ENCODE results near the gene ADNP. TPM values are rescaled to one million over a fixed set of nuclear protein-coding genes. Genes with fewer than 3 reads are reported as not detected.

ADNP gene
- total and polyA plus RNA-seq, 2 experiments from 2014 or later = 95.0 to 106 TPM

DNA sequence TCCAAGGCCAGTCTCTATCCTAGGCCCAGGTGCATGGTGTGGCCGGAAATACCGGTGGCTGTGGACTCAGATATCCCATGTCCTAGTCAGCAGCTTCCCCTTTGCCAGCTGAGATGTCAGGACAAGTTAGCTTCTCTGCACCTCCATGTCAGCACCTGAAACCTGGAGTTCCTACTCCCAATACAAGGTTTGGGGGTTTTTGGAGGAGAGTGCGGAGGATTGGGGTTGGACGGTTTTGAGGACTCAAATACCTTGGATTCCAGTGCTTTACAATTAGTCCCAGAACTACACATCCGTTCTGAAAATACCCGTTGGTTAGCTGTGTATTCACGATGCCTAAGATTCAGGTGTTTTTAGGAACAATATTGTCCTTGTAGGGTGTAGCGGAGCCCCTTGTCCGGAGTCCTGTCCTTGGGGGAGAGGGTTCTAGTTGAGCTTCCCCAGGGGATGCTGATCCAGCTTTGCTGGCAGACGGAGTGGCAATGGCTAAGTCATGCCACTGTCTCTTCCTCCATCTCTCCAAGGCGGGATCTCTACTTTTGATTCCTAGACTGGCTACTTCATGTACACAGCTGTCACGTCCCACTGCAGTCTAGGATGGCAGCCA, 45.0 kb downstream of the ADNP start:
- Histone ChIP-seq H3K27ac (ENCODE audit: low read depth) (peak overlapping the region; percentile 59), H3K79me2 (replicated peaks; ENCODE audit: insufficient read depth) (no peaks in the 10 kb centered on the region), H3K36me3 (ENCODE audit: insufficient read depth) (peaks cover 14% of the 10 kb centered on the region; the same call in 1 of the 2 replicates), H3K4me3 (no peak overlapping the region), H3K27me3 (ENCODE audit: insufficient read depth) (no peaks in the 10 kb centered on the region), H3K9me2 (ENCODE audit: insufficient read depth) (no peaks in the 10 kb centered on the region), H4K20me1 (replicated peaks; ENCODE audit: insufficient read depth) (peaks cover 42% of the 10 kb centered on the region), H2AFZ (no peak overlapping the region), H3K4me2 (no peak overlapping the region), H3K4me1 (ENCODE audit: insufficient read depth) (no peaks in the 10 kb centered on the region; the same call in 1 of the 2 replicates), H3F3A (replicated peaks; ENCODE audit: low read depth) (peaks cover 32% of the 10 kb centered on the region)
- H3K4me1 Mint-ChIP-seq = no peaks in the 10 kb centered on the region; the same call in 1 of the 3 replicates
- TF ChIP-seq JUNB (IDR thresholded peaks at IDR 0.05; ENCODE audit: unreplicated experiment) (no peak), STAT1 (IDR thresholded peaks at IDR 0.05; ENCODE audit: unreplicated experiment) (no peak), EZH2 (IDR thresholded peaks at IDR 0.05; ENCODE audit: low read depth, unreplicated experiment) (no peak), NANOG (IDR thresholded peaks at IDR 0.05; ENCODE audit: borderline replicate concordance) (no peak), ZNF331 (CRISPR knock-in tag; IDR thresholded peaks at IDR 0.05; ENCODE audit: low read depth) (no peak), CREB1 (CRISPR knock-in tag; IDR thresholded peaks at IDR 0.05; ENCODE audit: low read depth) (no peak), POLR2AphosphoS5 (IDR thresholded peaks at IDR 0.05; ENCODE audit: low read depth) (no peak), ZNF114 (CRISPR knock-in tag; IDR thresholded peaks at IDR 0.05) (no peak), EZH2phosphoT487 (IDR thresholded peaks at IDR 0.05; ENCODE audit: unreplicated experiment) (no peak)
- TF ChIP-seq, protein P1, sequence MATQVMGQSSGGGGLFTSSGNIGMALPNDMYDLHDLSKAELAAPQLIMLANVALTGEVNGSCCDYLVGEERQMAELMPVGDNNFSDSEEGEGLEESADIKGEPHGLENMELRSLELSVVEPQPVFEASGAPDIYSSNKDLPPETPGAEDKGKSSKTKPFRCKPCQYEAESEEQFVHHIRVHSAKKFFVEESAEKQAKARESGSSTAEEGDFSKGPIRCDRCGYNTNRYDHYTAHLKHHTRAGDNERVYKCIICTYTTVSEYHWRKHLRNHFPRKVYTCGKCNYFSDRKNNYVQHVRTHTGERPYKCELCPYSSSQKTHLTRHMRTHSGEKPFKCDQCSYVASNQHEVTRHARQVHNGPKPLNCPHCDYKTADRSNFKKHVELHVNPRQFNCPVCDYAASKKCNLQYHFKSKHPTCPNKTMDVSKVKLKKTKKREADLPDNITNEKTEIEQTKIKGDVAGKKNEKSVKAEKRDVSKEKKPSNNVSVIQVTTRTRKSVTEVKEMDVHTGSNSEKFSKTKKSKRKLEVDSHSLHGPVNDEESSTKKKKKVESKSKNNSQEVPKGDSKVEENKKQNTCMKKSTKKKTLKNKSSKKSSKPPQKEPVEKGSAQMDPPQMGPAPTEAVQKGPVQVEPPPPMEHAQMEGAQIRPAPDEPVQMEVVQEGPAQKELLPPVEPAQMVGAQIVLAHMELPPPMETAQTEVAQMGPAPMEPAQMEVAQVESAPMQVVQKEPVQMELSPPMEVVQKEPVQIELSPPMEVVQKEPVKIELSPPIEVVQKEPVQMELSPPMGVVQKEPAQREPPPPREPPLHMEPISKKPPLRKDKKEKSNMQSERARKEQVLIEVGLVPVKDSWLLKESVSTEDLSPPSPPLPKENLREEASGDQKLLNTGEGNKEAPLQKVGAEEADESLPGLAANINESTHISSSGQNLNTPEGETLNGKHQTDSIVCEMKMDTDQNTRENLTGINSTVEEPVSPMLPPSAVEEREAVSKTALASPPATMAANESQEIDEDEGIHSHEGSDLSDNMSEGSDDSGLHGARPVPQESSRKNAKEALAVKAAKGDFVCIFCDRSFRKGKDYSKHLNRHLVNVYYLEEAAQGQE (IDR thresholded peaks at IDR 0.05; ENCODE audit: unreplicated experiment) = no peak
- TF ChIP-seq, protein P2, sequence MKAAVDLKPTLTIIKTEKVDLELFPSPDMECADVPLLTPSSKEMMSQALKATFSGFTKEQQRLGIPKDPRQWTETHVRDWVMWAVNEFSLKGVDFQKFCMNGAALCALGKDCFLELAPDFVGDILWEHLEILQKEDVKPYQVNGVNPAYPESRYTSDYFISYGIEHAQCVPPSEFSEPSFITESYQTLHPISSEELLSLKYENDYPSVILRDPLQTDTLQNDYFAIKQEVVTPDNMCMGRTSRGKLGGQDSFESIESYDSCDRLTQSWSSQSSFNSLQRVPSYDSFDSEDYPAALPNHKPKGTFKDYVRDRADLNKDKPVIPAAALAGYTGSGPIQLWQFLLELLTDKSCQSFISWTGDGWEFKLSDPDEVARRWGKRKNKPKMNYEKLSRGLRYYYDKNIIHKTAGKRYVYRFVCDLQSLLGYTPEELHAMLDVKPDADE (IDR thresholded peaks at IDR 0.05) = no peak
- TF ChIP-seq, protein P3, sequence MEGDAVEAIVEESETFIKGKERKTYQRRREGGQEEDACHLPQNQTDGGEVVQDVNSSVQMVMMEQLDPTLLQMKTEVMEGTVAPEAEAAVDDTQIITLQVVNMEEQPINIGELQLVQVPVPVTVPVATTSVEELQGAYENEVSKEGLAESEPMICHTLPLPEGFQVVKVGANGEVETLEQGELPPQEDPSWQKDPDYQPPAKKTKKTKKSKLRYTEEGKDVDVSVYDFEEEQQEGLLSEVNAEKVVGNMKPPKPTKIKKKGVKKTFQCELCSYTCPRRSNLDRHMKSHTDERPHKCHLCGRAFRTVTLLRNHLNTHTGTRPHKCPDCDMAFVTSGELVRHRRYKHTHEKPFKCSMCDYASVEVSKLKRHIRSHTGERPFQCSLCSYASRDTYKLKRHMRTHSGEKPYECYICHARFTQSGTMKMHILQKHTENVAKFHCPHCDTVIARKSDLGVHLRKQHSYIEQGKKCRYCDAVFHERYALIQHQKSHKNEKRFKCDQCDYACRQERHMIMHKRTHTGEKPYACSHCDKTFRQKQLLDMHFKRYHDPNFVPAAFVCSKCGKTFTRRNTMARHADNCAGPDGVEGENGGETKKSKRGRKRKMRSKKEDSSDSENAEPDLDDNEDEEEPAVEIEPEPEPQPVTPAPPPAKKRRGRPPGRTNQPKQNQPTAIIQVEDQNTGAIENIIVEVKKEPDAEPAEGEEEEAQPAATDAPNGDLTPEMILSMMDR (conservative IDR thresholded peaks at IDR 0.05; ENCODE audit: low read depth in 2 of 2) = no peak
- TF ChIP-seq, protein P4, sequence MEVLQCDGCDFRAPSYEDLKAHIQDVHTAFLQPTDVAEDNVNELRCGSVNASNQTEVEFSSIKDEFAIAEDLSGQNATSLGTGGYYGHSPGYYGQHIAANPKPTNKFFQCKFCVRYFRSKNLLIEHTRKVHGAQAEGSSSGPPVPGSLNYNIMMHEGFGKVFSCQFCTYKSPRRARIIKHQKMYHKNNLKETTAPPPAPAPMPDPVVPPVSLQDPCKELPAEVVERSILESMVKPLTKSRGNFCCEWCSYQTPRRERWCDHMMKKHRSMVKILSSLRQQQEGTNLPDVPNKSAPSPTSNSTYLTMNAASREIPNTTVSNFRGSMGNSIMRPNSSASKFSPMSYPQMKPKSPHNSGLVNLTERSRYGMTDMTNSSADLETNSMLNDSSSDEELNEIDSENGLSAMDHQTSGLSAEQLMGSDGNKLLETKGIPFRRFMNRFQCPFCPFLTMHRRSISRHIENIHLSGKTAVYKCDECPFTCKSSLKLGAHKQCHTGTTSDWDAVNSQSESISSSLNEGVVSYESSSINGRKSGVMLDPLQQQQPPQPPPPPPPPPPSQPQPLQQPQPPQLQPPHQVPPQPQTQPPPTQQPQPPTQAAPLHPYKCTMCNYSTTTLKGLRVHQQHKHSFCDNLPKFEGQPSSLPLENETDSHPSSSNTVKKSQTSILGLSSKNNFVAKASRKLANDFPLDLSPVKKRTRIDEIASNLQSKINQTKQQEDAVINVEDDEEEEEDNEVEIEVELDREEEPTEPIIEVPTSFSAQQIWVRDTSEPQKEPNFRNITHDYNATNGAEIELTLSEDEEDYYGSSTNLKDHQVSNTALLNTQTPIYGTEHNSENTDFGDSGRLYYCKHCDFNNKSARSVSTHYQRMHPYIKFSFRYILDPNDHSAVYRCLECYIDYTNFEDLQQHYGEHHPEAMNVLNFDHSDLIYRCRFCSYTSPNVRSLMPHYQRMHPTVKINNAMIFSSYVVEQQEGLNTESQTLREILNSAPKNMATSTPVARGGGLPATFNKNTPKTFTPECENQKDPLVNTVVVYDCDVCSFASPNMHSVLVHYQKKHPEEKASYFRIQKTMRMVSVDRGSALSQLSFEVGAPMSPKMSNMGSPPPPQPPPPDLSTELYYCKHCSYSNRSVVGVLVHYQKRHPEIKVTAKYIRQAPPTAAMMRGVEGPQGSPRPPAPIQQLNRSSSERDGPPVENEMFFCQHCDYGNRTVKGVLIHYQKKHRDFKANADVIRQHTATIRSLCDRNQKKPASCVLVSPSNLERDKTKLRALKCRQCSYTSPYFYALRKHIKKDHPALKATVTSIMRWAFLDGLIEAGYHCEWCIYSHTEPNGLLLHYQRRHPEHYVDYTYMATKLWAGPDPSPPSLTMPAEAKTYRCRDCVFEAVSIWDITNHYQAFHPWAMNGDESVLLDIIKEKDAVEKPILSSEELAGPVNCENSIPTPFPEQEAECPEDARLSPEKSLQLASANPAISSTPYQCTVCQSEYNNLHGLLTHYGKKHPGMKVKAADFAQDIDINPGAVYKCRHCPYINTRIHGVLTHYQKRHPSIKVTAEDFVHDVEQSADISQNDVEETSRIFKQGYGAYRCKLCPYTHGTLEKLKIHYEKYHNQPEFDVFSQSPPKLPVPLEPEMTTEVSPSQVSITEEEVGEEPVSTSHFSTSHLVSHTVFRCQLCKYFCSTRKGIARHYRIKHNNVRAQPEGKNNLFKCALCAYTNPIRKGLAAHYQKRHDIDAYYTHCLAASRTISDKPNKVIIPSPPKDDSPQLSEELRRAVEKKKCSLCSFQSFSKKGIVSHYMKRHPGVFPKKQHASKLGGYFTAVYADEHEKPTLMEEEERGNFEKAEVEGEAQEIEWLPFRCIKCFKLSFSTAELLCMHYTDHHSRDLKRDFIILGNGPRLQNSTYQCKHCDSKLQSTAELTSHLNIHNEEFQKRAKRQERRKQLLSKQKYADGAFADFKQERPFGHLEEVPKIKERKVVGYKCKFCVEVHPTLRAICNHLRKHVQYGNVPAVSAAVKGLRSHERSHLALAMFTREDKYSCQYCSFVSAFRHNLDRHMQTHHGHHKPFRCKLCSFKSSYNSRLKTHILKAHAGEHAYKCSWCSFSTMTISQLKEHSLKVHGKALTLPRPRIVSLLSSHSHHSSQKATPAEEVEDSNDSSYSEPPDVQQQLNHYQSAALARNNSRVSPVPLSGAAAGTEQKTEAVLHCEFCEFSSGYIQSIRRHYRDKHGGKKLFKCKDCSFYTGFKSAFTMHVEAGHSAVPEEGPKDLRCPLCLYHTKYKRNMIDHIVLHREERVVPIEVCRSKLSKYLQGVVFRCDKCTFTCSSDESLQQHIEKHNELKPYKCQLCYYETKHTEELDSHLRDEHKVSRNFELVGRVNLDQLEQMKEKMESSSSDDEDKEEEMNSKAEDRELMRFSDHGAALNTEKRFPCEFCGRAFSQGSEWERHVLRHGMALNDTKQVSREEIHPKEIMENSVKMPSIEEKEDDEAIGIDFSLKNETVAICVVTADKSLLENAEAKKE (CRISPR knock-in tag; IDR thresholded peaks at IDR 0.05) = no peak
- peak; percentile 13; the same call in 2 of the 3 replicates for ATAC-seq
- no peak overlapping the region for H3K4me3 Mint-ChIP-seq
- H3K9me3 Mint-ChIP-seq = no peaks in the 10 kb centered on the region
- DNase-seq (ENCODE audit: low spot score) = no peak
- H3K36me3 Mint-ChIP-seq (ENCODE audit: low read depth) = peaks cover 34% of the 10 kb centered on the region
- H3K27ac Mint-ChIP-seq = 0 out of 2 replicates have a peak overlapping the region, but pooled peaks have one; percentile 18
- H3K27me3 Mint-ChIP-seq (ENCODE audit: insufficient read depth, low read depth, poor library complexity) = peaks cover 6% of the 10 kb centered on the region
